C4-2B (cell line): ENCODE measurements around the gene LRRC47.

ENCODE experiments used
- H3K27ac ChIP-seq: fragments of 450-650 bp; 2 replicates; pipeline ENCODE4 v1.5.1; 2017
- CTCF ChIP-seq: fragments of 450-650 bp; conservative IDR thresholded peaks from 2 replicates; pipeline ENCODE4 v1.5.1; 2017; ENCODE audit warnings: mild to moderate bottlenecking
- ZFX ChIP-seq: fragments of 450-650 bp; IDR thresholded peaks from 2 replicates; pipeline ENCODE4 v1.6.1; 2017

LRRC47 gene

GRCh38 chr1:3783651-3784474 is 12.4 kb downstream of the LRRC47 start:
- TF ChIP-seq ZFX (no peak), CTCF (no peak)
- no peak overlapping the region for H3K27ac ChIP-seq

- peak overlapping the region; percentile 66 for H3K27ac ChIP-seq
- TF ChIP-seq ZFX = no peak
- no peak for TF ChIP-seq CTCF
Measured at GRCh38 chr1:3780901-3781300, 15.4 kb downstream of the LRRC47 start.

- TF ChIP-seq CTCF (no peak), ZFX (no peak)
Measured at GRCh38 chr1:3779912-3780416, 16.3 kb downstream of the LRRC47 start.

GRCh38 chr1:3779265-3779911 is 16.9 kb downstream of the LRRC47 start:
- H3K27ac ChIP-seq = no peak overlapping the region; the same call in 1 of the 2 replicates
- no peak for TF ChIP-seq CTCF
- no peak for TF ChIP-seq ZFX

More at GRCh38 chr1:3779912-3780416, 16.3 kb downstream of the LRRC47 start:
- peak overlapping the region; percentile 66; the same call in 1 of the 2 replicates for H3K27ac ChIP-seq

GRCh38 chr1:3778590-3779264 is 17.6 kb downstream of the LRRC47 start:
- TF ChIP-seq ZFX (no peak), CTCF (no peak)
- no peak overlapping the region for H3K27ac ChIP-seq

GRCh38 chr1:3777647-3778589 is 18.4 kb downstream of the LRRC47 start:
- no peak overlapping the region for H3K27ac ChIP-seq
- TF ChIP-seq ZFX (no peak), CTCF (no peak)
